NCI-H2171 treated with DMSO at 0.1 percent for 48 hours (cell line): ENCODE results near the gene MAGEC1.
"Not testable (repeated sequence)": the region's sequence is repeated elsewhere in the genome, so short reads cannot be mapped to it uniquely, and the experiment has no call there.

Source experiments
- DNase-seq: peaks from one replicate; lab custom pipeline; 2025; lab: John Stamatoyannopoulos, UW

The MAGEC1 gene, protein sequence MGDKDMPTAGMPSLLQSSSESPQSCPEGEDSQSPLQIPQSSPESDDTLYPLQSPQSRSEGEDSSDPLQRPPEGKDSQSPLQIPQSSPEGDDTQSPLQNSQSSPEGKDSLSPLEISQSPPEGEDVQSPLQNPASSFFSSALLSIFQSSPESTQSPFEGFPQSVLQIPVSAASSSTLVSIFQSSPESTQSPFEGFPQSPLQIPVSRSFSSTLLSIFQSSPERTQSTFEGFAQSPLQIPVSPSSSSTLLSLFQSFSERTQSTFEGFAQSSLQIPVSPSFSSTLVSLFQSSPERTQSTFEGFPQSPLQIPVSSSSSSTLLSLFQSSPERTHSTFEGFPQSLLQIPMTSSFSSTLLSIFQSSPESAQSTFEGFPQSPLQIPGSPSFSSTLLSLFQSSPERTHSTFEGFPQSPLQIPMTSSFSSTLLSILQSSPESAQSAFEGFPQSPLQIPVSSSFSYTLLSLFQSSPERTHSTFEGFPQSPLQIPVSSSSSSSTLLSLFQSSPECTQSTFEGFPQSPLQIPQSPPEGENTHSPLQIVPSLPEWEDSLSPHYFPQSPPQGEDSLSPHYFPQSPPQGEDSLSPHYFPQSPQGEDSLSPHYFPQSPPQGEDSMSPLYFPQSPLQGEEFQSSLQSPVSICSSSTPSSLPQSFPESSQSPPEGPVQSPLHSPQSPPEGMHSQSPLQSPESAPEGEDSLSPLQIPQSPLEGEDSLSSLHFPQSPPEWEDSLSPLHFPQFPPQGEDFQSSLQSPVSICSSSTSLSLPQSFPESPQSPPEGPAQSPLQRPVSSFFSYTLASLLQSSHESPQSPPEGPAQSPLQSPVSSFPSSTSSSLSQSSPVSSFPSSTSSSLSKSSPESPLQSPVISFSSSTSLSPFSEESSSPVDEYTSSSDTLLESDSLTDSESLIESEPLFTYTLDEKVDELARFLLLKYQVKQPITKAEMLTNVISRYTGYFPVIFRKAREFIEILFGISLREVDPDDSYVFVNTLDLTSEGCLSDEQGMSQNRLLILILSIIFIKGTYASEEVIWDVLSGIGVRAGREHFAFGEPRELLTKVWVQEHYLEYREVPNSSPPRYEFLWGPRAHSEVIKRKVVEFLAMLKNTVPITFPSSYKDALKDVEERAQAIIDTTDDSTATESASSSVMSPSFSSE

DNA sequence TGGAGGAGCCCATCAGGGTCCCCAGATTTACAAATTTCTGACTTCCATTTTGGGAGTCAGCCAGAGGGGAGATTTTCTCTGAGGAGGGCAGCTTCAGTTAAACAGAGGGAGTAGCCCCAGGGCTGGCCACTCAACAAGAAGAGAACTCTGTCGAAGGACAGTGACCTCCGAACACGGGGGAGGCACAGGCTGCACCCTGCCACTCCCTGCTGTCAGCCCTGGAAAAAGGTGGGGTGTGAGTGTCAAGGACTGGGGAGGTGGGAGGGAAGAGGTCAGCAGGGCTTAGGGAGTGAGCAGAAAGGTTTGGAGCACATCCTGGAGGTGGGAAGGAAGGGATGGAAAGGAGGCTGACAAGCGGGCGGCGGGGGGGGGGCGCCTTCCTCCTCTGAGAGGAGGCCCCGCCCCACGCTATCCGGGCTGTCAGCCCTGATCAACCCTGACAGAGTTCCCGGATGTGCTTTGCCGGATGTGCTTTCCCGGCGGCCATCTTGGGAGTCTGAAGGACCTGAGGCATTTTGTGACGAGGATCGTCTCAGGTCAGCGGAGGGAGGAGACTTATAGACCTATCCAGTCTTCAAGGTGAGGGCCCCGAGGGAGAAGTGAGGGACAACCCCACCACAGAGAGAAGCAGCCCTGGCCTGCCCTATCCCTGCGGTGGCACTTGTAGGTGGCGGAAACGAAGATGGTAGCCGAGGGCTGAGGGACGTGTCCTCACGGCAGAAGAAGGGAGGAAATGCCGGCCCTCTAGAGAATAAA, at the start of gene MAGEC1:
MAGEC1 (plus strand) TSS at position 495 of the 756 bp plus-strand sequence. CDS start 1,179 bp downstream, outside the sequence.
- DNase-seq = peak; percentile 63

DNA sequence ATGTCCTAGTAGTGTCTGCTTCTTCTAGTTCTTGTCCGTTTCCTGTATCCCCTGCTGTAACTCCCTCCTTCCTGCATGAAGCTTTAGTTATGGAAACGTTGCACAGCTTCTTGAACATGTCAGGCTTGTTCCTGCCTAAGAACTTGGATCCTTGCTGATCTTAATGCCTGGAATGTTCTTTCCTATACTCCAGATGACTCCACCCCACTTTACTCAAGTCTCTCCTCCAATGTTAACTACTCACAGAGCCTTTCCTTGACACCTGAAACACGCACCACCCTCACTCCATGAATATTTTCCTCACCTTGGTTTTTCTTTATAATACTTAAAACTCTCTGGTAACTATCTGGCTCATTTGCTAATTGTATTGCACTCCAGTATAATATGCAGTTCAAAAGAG, 46.2 kb upstream of the MAGEC1 start:
- no peak for DNase-seq

DNA sequence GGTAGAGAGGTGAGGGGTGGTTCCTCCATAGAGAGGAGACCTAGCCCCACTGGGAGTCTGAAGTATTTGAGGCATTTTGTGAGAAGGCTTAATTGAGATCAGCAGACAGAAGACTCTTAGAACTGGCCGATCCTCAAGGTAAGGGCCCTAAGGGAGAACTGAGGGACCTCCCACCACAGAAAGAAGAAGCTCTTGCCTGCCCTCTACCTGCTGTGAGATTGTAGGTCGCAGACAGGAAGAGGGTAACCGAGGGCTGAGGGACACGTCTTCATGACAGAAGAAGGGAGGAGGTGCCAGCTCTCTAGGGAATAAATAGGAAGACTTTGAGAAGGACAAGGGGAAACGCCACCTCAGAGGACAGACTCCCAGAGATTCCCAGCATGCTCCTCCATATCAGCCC, 24.1 kb upstream of the MAGEC1 start:
- DNase-seq = peak; percentile 0

DNA sequence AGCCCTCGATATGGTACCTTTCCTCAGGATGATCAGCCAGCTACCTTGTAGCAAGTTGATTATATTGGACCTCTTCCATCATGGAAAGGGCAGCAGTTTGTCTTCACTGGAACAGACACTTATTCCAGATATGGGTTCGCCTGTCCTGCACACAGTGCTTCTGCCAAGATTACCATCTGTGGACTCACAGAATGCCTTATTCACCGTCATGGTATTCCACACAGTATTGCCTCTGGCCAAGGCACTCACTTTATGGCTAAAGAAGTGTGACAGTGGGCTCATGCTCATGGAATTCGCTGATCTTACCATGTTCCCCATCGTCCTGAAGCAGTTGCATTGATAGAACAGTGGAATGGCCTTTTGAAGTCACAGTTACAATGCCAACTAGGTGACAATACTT, 14.9 kb upstream of the MAGEC1 start:
- DNase-seq = not testable (repeated sequence)

DNA sequence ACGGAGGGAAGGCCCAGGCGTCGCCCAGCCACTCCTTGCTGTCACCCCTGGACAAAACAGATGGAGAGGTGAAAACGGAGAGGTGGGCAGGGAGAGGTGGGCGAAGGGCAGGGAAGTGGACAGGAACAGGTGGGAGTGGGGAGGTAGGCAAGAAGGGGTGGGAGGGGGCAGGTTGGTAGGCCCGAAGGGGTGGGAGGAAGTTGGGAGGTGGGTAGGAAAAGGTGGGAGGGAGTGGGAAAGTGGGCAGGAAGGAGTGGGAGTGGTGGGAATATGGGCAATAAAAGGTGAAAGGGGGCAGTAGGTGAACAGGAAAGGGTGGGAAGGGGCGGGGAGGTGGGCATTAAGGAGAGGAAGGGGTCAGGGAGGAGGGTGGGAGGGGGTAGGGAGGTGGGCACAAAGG, 9.0 kb upstream of the MAGEC1 start:
- no peak for DNase-seq

DNA sequence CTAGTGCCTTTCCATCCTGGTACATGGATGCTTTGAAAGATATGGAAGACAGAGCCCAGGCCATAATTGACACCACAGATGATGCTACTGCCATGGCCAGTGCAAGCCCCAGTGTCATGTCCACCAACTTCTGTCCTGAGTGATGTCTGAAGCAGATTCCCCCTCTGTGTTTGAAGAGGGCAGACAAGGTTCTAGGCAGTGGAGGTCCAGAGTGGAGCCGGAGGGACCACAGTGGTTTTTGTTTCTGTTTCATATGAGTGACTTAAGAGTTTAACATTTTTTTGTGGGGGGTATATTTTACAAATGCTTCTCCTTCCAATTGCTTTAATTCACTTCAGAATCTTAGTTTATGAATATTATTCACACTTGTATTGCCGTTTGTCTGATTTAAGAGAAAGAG, 6.0 kb upstream of the MAGEC1 start:
- no peak for DNase-seq

DNA sequence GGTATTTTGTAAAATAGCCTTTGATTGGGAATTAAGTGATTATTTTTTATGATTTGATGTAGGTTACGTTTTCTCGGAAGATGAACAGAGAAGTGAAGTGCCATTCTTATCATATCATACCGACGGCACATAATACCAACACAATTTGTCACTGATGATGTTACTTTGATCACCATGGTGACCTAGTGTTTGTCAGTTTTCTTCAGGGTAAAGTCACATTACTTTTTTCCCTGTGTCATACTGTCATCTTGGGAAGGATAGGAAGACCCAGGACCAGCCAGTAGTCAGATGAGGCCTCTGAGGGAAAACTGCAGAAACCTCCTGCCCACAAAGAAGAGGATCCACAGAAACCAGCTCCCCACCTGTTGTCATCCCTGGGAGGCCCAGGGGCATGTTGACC, 1.3 kb upstream of the MAGEC1 start:
- no peak for DNase-seq

DNA sequence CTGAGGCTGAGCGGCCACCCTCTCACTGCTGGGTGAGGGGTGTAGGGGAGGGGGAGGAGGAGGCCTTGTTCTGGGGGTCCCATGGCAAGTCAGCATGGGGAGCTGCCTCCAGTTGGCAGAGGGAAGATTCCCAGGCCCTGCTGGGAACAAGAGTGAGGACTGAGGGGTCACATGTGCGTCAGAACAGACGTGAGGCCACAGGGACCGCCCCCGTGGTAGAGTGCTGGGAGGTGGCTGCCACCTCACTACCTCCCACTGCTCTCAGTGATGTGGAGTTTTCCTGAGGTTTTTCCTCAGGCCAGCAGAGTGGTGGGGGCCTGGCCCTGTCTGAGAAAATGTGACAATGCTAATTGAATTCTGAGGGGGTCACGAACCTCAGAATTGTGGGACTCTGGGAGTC, 568 bp downstream of the MAGEC1 start:
- no peak for DNase-seq

DNA sequence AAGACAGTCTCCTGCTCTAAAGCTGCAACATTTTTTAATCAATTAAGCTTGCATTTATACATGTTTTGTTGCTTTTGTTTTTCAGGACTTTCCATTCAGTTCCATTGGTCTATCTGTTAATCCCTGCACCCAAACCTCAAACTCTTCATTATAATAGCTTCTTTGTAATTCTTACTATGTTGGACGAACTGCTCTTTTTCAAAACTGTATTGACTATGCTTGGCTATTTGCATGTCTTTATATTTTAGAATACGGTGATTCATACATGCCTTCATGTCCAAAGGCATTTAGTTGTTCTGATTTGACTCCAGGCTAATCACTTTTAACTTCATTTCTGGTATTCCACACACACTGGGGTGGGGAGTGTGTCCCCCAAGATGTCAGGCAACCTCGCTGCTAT, 14.1 kb downstream of the MAGEC1 start:
- DNase-seq = no peak

DNA sequence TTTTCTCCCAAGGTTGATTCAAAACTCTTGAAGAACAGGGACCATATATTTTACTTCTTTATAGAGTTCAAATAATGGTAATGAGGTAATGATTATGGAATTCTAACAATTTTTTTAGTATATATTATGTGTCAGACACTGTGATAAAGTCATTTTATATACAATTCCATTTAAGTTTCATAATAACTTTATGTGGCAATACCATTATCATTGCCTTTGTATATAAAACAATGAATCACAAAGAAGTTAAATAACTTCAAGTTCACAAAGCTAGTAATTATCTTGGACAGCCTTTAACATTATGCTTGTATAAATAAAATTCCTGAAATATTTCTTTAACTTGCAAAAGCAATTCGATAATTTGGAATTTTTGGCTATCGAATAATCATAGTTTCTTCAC, 20.6 kb downstream of the MAGEC1 start:
- DNase-seq = no peak

DNA sequence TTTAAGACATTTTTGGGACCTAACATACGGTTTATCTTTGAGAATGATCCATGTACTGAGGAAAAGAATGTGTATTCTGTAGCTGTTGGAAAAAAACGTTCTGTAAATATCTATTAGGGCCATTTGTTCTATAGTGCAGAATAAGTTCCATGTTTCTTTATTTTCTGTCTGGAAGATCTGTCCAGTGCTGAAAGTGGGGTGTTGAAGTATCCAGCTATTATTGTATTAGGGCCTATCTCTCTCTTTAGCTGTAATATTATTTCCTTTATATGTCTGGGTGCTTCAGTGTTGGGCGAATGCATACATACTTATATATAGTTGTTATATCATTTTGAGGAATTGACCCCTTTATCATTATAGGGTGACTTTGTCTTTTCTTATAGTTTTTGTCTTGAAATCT, 24.7 kb downstream of the MAGEC1 start:
- no peak for DNase-seq

DNA sequence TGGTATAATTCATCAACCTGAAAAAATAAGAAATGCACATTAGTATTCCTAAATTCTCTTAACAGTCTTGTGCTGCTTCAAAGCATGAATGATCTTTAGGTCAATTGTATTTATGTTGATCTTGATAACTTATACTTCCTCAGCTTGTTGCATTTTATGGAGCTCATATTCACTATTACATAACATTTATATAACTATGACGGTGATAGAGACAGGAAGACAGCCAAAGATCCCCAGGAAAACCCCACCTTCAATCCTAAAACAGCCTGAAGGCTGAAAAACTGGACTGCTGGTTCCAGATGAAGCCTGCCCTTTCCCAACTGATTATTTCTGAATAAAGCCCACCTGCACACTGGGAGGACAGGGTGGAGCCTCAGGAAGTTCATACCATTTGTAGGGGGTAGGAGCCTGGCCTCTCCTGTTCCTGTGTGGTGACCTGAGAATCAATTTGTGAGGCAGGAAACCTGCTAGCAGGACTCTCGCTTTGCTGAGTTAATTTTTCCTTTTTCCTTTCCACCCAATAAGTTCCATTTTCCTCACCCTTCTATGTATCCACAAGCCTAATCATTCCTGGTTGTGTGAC, 30.5 kb downstream of the MAGEC1 start:
- DNase-seq = no peak

DNA sequence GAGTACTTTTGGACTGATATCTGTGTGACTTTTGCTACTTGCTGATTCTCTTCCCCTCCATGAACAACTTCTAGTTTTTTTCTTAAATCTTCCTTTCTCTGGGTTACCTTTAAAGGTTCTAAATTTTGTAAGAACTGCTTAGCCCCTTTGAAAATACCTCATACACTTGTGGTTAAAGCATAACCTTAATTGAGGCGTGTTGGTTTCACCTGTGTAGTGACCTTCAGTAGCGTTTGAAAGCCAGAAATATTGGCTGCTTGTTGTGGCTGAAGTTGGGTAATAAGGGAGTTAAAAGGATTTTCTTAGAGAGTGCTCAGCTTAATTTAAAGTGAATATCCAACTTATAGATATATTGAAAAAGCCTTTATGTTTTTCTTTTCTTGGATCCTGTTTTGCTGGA, 32.0 kb downstream of the MAGEC1 start:
- no peak for DNase-seq

DNA sequence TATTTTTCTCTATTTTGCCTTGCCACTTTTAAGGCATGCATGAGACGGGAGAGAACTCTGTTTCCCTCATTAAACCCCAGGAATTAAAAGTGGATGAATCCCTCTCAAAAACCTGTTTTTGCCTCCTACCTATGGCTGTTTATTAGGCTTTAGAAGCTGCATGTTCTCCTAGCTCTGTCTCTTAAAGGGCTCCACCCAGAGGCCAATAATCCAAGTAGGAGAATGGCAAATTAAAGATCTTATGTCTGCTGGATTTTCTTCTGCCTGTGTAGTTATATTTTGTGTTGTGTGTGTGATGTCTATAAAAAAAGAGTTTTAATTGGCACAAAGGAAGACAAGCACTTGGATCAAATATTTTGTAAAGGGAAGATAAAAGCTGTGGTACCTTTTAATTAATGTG, 32.4 kb downstream of the MAGEC1 start:
- no peak for DNase-seq

DNA sequence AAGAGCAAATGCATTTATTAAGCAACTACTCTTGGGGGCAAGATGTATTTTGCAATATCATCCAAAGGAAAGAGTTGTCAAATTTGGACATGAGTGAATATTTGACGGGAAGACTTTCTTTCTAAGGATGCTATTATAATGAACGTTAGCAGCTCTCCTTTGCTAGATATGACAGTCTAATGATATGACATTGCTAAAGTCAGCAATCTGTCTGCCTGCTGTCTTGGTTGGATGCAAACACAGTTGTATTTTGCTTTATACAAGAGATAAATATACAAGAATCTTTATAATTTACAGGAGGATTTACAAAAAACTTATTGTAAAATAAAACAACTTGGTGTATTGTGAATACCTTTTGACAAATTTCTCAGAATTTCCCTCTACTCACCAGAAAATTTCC, 37.5 kb downstream of the MAGEC1 start:
- no peak for DNase-seq

DNA sequence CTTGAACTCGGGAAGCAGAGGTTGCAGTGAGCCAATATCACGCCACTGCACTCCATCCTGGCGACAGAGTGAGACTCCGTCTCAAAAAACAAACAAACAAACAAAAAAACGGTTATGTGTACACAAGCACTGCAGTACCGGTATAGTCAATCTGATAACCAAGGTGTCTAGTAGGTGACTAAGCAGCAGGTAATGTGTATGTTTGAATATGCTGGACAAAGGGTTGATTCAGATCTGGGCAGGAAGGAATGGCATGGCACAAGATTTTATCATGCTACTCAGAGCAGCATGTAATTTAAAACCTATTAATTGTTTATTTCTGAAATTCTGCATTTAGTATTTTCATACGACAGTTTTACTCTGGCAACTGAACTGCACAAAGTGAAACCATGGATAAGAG, 41.7 kb downstream of the MAGEC1 start:
- DNase-seq = no peak

DNA sequence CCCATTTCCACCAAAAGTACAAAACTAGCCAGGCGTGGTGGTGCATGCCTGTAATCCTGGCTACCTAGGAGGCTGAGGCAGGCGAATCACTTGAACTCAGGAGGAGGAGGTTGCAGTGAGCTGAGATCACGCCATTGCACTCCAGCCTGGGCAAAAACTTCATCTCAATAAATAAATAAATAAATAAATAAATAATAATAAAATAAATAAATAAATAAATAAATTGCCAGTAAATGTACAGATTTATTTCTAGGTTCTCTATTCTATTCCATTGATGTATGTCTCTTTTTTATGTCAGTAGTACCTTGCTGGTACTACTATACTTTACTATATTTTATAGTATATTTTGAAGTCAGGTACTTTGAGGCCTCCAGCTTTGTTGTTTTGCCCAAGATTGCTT, 43.7 kb downstream of the MAGEC1 start:
- no peak for DNase-seq

DNA sequence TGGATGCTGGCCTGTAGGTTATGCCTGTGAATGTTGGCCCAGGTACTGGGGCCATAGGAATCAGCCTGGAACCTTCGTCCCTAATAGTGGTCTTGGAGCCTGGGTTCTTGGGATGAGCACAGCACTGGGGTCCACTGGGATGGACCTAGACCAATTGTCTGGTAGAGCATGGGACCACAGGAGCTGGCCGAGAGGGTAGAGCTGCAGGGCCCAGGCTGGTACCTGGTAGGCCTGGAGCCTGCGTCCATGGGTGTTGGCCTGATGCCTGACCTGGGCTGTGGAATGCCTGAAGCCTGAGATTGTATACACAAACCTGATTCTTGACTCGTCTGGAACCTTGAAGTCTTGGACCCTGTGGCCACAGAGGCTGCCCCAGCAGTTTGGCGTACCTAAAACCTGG, 48.9 kb downstream of the MAGEC1 start:
- no peak for DNase-seq

DNA sequence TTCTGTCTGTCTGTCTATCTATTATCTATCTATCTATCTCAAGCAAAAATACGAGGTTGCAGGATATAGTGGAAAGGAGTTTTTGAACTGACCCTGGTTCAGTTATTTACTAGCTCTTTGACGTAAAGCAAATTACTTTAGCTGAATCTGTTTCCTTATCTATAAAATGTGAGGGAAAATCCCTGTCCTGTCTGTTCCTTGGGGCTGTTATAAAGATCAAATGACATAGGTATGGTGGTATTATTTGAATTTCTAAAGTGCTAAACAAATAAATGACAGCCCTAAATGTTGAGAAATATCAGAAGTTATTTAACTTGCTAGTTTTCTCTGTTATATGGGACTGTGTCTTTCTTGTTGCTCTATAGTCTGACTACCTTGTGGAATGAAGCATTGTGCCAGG, 55.0 kb downstream of the MAGEC1 start:
- DNase-seq = no peak
